ENCODE data around the gene PLCG1. TPM values are rescaled to one million over a fixed set of nuclear protein-coding genes. Genes with fewer than 3 reads are reported as not detected.
A peak's percentile ranks its signal among the peaks of the same experiment; 100 is the strongest.

Gene PLCG1
- total and polyA plus RNA-seq, 4 donors = 2.0 to 30.4 (median 16.1) TPM

- Histone ChIP-seq H3K9me3 (ENCODE audit: control insufficient read depth in 4 of 4, low read length in 3 of 4) (no peaks in the 10 kb centered on the region), H3K27me3 (ENCODE audit: control insufficient read depth in 4 of 4, insufficient read depth in 4 of 4, low read length in 3 of 4) (no peaks in the 10 kb centered on the region), H3K4me1 (ENCODE audit: control insufficient read depth in 4 of 4, insufficient read depth in 4 of 4, low read length in 3 of 4) (peaks cover 2 to 23% (median 13%) of the 10 kb centered on the region in 4 donors), H3K27ac (ENCODE audit: low read depth in 1 of 2, low read length in 2 of 2) (peak overlapping the region; percentile 43 to 52), H3K9ac (ENCODE audit: low read depth in 1 of 2, low read length in 2 of 2) (no peak overlapping the region), H3K36me3 (ENCODE audit: control insufficient read depth in 4 of 4, insufficient read depth in 3 of 4, low read depth in 1 of 4, low read length in 3 of 4) (no peaks in the 10 kb centered on the region), H3K4me3 (ENCODE audit: low read depth in 1 of 3, low read length in 3 of 3) (no peak overlapping the region)
- no peak for DNase-seq (ENCODE audit: low spot score)
- 81% methylated on average over 8 of the region's 8 CpGs for WGBS
- no peak for TF ChIP-seq REST (IDR thresholded peaks at IDR 0.05)
- TF ChIP-seq NR2F2 (IDR thresholded peaks at IDR 0.05) = peak; percentile 81
- no peak for TF ChIP-seq TAF1 (conservative IDR thresholded peaks at IDR 0.05)
- no peak for TF ChIP-seq RXRA (IDR thresholded peaks at IDR 0.05)
- TF ChIP-seq, protein P1, sequence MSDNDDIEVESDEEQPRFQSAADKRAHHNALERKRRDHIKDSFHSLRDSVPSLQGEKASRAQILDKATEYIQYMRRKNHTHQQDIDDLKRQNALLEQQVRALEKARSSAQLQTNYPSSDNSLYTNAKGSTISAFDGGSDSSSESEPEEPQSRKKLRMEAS (IDR thresholded peaks at IDR 0.05) = peak; percentile 55
- TF ChIP-seq SP1 (IDR thresholded peaks at IDR 0.05) = peak; percentile 18
- no peak for TF ChIP-seq RAD21 (IDR thresholded peaks at IDR 0.05)
- no peak for TF ChIP-seq EGR1 (IDR thresholded peaks at IDR 0.05; ENCODE audit: low read depth in 2 of 2)
These were observed 3.9 kb downstream of the PLCG1 start for GRCh38 chr20:41141153-41141815.

DNA sequence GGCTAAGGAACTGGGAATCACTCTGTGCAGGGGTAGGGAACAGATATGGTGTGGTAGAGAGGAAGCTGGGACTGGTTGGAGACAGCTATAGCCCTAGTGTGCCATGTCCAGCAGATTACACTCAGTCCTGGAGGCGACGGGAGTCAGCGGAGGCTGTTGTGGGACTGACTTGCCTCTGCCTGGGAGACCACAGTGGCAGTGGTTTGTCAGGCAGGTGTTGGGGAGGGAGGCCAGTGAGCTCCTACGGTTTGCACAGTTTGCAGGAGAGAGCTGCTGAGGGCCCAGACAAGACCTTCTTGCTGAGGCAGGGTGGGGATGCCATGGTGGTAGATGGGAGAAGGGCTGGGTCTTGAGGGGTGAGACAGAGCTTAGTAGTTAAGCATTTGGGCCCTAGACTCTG lies 4.9 kb downstream of the PLCG1 start:
- Histone ChIP-seq H3K27ac (ENCODE audit: low read depth in 1 of 2, low read length in 2 of 2) (no peak overlapping the region), H3K36me3 (ENCODE audit: control insufficient read depth in 4 of 4, insufficient read depth in 3 of 4, low read depth in 1 of 4, low read length in 3 of 4) (no peaks in the 10 kb centered on the region), H3K9ac (ENCODE audit: low read depth in 1 of 2, low read length in 2 of 2) (no peak overlapping the region), H3K9me3 (ENCODE audit: control insufficient read depth in 4 of 4, low read length in 3 of 4) (no peaks in the 10 kb centered on the region), H3K4me1 (ENCODE audit: control insufficient read depth in 4 of 4, insufficient read depth in 4 of 4, low read length in 3 of 4) (peaks cover 0 to 19% (median 11%) of the 10 kb centered on the region in 4 donors), H3K27me3 (ENCODE audit: control insufficient read depth in 4 of 4, insufficient read depth in 4 of 4, low read length in 3 of 4) (no peaks in the 10 kb centered on the region), H3K4me3 (ENCODE audit: low read depth in 1 of 3, low read length in 3 of 3) (no peak overlapping the region)
- TF ChIP-seq, protein P1 (IDR thresholded peaks at IDR 0.05) = no peak
- TF ChIP-seq FOXA1 (IDR thresholded peaks at IDR 0.05) (no peak), RAD21 (IDR thresholded peaks at IDR 0.05) (no peak), RXRA (IDR thresholded peaks at IDR 0.05) (no peak), HNF4G (IDR thresholded peaks at IDR 0.05) (no peak), ZBTB33 (IDR thresholded peaks at IDR 0.05) (no peak), NR2F2 (IDR thresholded peaks at IDR 0.05) (no peak), YY1 (IDR thresholded peaks at IDR 0.05) (no peak), SP1 (IDR thresholded peaks at IDR 0.05) (no peak), EGR1 (IDR thresholded peaks at IDR 0.05; ENCODE audit: low read depth in 2 of 2) (no peak), HNF4A (conservative IDR thresholded peaks at IDR 0.05) (no peak), GABPA (IDR thresholded peaks at IDR 0.05 in 1 of 2, conservative IDR thresholded peaks at IDR 0.05 in 1 of 2) (no peak), REST (IDR thresholded peaks at IDR 0.05) (no peak), FOXA2 (IDR thresholded peaks at IDR 0.05) (no peak), CTCF (IDR thresholded peaks at IDR 0.05; ENCODE audit: low read depth, low read length, missing input control) (no peak), TAF1 (conservative IDR thresholded peaks at IDR 0.05) (no peak)
- WGBS = 76% methylated on average over 4 of the region's 4 CpGs
- no peak for DNase-seq (ENCODE audit: low spot score)

Measured in liver (tissue), 9 donors.